ENCODE measurements around the gene P3R3URF.

The P3R3URF gene

DNA sequence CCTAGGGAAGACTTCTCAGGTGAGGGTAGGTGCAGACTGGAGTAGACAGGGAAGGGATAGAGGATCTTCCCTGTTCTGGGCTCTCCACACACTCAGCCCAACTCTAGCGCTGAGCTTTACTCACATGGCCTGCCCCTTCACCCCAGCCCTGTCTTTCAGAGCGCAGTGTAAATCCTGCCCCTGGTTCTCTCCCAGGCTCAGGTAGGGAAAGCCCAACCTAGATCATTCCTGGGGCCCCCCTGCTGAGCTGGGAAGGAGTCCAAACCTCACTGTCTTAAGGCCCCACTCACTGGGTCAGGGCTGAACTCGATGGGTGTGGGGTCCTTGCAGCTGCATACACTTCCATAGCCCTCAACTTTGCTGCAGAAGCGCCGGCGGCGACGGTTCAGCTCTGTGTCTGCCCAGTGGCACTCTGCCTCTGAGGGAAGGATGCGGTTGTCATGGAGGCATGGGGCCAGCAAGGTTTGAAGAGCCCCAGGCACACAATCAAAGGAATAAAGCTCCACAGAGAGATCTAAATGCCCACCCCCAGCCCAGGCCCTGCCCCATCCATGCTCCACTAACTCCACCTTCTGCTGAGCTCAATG lies 17.8 kb upstream of the P3R3URF start:
- DNase-seq, result no peak

DNA sequence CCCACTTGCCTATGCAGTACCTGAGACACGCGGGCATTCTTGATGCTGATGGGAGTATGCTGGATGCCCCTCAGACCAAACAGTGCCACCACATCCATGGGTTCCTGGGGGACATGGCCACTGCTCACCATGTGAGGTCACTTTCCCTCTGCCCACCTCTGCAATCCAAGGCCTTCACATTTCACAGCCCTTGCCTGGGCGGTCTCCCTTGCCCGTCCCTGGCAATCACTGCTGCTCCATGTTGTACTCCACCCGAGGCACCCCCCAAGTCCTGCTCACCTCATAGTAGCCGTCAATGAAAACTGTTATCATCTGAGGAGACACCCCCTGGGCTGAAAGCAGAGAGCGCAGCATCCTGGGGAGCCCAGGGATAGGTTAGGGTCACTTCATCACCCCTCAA lies 17.0 kb upstream of the P3R3URF start:
- DNase-seq, result no peak

DNA sequence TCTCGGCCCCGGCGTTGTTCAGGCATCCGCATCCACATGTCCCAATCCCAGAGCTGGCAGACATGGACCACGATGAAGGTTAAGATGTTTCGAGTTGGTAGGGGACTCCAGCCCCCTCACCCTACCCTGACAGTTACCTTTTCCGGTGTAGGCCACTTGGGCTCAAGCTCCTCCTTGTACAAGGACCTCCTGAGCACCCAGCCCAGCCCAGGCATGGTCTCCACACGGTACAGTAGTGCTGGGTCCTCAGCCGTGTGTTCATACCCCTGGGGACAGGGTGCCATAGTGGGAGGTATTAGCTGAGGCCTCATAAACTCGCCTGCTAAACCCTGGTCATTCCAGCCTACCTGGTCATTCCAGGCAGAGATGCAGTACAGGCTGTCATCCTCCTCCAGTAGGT lies 15.9 kb upstream of the P3R3URF start:
- no peak for DNase-seq

DNA sequence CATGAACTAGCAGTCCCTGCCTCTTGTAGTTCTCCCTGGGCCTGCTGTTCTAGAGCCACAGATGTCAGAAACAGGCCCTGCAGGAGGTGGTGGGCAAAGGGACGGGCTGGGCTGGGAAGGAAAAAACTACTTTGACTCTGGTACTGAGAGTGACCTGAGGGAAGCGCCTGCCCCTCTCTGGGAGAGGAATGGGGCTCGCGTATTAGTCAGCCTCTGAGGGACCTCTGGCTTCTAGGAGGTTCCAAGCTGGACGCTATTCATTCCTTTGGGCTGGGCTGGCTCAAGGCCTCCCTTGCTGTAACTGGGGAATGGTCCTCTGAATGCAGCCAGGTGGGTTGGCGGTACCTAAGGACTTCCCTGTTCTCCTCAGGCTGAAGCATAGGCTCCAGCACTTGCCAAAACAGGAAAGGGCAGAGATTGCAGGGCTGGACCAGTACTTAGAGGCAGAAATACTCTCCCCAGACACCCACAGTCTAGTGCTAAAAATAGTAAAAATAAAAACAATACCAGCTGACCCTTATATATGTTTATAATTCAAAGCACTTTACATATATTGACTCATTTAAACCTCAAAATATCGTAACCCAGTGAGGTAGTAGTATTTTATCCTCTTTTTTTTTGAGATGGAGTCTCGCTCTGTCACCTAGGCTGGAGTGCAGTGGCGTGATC lies 14.9 kb upstream of the P3R3URF start:
- DNase-seq, result no peak

DNA sequence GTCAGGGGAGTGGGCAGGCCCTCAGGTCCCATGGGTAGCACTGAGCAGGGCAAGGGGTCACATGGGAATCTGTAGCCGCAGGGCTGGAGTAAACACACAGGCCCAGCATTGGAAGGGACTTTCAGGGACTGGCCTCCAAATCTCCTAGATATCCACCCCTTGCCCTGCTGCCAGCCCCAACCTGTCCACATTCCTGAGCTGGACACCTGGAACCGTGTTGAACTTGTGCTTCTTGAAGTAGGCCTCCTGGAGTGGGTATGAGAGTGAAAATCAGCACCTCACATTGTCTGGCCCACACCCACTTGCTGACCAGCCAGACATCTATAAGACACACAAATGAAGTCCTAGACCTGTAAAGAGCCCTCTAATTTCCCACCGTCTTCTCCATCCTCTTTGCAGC lies 14.3 kb upstream of the P3R3URF start:
- DNase-seq, result no peak

DNA sequence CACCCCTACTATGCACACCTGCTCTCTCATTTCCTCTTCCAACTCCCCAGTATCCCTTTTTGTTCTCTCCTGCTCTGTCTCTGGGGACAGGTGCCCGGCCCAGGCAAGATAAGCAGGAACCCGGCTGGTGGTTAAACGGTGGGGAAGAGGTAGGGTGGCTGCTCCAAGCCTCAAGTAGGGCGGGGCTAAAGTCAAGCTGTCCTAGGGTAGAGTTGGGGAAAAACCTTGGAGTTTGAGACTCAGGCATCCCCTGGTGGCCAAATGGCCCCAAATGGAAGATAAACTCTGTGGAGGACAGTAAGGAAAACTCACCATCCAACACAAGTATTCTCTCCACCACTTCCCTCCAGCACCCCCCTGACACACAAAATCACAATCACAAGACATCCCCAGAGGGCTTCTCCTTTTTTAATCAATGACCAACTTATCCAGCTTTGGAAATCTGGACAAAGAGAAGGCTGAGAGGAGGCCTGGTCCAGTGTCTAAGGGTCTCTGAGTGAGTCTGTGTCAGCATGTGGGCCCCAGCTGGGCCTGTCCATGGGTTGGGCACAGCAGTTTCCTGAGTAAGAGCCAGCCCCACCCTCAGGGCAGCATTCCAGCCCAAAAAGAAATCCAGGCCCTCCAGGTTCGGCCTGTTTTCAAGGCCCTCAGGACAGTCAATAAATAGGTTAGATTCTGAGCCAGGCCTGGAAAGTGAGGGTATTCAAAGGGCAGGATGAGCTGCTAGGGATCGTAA lies 12.2 kb upstream of the P3R3URF start:
- DNase-seq, result no peak

DNA sequence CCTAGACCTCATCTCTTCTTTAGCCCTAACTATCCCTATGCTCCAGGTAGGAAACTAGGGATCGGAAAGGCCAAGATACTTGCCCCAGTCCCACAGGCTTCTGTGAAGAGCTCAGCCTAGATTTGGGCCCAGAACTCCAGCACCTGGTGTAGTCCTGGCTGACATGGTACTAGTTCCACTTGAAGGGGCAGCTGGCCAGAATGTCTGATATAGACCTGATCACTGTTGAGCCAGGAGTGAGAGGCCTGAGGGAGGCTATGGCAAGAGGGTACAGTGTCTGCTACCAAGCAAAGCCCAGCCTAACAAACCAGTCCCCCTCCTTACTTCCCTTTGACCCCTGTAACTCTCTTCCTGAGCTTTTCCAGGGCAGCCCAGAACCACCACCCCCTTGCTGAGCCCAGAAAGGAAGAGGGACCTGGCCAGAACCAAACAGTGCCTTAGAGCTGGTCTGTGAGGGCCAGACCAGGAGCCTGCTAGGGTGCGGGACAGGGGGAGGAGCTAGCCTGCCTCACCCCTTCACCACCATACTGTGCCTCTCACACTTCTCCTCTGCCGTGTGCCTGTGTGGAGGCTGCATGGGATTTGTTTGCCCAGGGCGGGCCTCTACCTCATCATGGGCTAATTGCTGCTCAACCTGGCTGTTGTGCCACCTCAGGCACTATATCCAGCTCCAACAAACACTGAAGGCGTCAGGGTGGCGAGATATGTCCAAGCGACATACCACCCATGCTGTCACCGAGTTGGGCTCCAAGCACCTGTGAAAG lies 11.0 kb upstream of the P3R3URF start:
- DNase-seq, result no peak

DNA sequence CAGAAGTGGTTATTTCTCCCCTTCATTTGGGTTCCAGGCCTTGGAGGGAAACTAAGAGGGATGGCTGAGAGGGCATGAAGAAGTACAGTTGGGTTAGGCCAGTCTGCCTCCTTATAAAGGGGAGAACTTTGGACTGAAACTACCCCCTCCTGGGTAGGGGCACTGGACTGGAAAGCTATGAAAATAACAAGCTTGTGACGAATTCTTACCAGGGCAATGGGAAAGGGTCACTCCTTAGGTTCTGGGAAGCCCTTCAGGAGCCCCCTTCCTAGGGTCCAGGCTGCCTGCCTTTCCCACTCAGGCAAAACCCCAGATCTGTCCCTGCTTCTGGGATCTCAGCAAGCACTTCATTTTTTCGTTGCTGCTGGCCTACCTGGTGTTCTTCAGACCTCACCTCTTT lies 9.8 kb upstream of the P3R3URF start:
- no peak for DNase-seq

DNA sequence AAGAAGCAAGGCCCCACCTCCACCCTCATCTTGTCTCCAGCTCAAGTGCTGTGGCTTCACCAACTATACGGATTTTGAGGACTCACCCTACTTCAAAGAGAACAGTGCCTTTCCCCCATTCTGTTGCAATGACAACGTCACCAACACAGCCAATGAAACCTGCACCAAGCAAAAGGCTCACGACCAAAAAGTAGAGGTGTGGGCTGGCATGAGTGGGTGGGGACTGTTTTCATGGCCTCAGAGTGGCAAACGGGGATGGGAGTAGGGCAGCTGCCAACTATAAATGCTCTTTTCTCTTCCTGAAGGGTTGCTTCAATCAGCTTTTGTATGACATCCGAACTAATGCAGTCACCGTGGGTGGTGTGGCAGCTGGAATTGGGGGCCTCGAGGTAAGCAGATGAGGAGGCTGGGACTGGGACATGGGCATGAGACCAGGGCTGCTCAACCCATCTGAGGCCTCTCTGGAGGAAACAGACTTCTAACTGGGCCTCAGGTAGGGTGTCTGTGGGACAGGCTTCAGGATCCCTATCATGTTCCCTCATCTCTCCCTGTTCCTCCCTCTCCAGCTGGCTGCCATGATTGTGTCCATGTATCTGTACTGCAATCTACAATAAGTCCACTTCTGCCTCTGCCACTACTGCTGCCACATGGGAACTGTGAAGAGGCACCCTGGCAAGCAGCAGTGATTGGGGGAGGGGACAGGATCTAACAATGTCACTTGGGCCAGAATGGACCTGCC lies 8.8 kb upstream of the P3R3URF start:
- no peak for DNase-seq

DNA sequence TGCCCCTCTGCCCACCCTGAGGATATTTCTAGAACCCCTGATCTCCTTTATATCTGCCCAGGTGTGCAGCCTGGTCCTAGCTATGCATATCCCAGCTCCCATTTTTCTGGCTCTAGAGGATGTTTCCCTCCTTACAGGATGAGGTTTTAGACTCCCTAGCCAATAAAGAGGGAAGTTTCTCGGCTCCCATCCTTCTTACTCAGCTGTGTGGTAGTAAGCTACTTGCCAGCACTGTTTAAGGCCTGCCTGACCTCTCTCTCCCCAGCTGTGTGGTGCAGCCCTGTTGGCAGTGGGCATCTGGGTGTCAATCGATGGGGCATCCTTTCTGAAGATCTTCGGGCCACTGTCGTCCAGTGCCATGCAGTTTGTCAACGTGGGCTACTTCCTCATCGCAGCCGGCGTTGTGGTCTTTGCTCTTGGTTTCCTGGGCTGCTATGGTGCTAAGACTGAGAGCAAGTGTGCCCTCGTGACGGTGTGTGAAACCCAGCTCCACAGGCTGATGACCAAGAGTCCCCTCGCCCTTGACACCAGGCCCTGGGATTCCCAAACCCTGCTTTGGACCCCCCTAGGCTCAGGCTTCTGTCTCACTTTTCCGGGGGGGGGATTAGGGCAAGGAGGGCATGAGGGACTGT lies 7.8 kb upstream of the P3R3URF start:
- DNase-seq, result no peak

DNA sequence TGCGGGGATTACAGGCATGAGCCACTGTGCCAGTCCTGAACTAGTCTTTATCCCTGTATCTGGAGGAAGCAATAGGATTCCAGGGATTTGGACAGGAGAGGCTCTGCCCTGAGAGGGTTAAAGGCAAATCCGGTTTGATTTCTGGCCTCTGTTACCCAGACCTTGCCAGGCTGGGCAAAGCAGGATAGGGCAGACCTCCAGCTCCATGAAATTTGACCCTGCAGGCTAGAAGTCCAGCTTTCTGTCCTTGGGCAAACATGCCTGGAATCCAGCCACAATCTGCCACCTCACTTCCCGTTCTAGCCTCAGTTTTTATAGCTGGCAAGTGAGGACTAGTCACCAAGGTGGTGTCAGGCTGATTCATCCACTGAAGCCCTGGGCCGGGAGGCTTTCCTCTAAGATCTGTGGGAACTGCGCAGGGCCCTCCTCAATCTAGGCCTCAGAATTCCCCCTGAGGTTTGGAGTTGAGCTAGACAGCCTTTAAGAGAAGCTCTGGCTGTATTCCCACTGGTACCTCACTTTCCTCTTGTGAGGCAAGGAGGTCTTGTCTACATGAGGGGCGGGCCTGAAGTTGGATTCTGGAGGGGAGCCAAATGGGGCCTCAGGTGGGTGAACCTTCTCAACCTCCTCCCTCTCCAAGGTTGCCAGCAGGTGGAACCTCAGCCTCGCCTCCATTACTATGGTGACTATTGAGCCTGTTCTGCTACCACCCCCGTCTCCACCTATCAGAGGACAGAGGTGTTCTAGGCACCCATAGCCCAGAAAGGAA lies 7.0 kb upstream of the P3R3URF start:
- DNase-seq, result peak; percentile 77

DNA sequence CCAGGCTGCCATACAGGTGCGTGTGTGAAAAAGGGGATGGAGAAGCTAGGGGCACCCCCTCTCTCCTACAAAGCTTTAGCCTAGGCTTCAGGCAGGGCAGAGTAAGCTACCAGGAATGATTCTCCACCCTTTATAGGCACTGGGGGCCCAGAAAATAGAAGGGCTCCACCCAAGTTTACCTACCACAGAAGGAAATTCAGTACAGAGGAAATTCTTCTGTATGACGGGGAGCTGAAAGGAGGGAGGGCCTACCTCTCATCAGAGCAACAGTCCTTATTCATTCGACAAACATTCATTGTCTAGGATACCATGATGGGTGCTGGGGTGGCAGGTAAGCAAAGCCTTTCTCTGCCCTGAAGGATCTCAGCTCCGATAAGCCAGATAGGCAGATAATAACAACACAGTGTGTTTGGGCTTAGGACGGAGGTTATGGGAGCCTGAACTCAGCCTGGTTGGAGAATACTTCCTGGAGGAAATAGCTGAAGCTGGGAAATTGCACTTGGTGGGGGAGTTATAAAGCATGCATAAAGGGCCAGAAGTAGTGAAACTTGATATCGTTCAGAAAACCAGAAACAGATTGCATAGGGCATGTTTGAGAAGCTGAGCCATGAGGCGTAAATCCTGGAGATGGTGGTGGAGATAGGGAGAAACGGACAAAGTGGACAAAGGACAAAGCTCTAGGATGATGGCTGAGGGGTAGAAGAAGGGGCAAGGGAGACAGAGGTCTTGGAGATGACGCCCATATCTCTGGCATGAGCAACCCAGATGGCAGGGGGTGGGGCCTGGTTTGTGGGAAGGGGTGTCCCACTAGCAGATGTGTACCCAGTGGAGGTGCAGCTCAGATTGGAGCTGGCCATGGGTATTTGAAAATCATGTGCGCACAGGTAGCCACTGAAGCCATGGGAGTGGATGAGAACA lies 5.3 kb upstream of the P3R3URF start:
- DNase-seq, result no peak

DNA sequence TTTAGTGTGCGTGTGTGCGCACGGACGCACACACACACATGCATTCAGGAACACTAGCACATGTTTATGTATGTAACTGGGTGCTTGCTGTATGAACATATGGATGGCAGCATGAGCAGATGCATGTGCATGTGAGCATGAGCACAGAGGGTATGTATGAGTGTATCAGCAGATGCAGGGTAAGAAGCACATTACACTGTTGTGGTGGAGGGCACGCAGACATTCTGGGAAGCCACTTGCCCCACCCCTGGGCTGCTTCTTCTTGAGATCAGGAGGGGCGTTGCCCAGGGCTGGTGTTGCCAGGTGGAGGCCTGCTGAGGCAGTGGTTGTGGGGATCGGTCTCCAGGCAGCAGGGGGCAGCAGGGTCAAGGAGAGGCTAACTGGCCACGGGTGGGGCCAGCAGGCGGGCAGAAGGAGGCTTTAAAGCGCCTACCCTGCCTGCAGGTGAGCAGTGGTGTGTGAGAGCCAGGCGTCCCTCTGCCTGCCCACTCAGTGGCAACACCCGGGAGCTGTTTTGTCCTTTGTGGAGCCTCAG lies 3.9 kb upstream of the P3R3URF start:
- DNase-seq, result no peak

DNA sequence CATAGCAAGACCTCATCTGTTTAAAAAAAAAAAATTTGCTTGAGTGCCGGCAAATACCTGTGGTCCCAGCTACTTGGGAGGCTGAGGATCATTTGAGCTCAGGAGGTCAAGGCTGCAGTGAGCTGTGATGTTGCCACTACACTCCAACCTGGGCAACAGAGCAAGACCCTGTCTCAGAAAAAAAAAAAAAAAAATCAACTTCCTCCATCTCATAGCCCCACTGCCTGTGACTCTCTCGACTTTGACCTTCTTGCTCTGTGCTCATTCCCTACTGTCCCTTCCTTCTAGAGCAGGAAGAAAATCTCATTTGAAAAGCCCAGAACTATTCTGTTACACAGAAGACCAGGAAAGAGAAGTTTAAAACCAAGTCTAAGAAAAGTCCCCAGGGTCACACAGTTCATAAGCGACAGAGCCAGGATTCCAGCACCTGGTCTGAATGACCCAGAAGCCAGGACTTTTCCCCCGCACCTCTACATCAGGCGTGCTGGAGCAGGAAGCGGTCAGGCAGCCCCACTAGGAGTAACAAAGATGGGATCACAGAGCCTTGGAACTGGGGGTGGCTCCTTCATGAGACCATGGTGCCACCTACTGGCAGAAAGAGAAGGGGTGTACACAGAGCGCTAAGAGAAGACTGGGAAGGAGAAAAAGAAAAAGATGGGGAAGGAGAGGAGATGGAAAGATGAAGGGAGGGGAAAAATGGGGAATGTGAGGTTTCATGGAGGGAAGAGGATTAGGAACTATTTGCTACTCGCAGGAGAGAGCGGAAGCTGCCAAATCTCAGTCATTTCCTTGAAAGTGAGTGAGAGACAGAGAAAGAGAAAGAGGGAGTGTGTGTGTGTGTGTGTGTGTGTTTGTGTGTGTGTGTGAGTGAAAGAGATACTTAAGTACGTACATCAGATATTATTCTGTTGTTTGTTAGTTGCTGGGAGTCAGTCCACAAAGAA lies 3.1 kb upstream of the P3R3URF start:
- DNase-seq, result peak; percentile 83

DNA sequence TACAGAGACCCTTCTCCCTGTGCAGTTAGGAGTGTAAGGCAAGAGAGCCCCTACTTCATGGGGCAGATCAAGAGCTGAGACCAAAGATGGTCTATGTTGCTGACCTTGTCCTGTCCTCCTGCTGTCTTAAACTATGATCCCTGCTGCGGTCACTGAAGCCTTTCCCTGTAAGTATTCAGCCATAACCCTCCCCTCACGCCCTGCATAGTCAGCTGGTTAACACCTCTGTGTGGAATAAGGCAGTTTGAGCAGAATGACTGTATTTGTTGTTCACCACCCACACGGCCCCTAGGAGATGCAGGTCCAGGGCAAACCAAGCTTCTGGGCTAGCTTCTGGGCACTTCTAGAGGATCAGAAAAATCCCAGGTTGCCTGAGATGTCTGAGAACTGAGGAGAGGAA lies 1.0 kb downstream of the P3R3URF start:
- no peak for DNase-seq

DNA sequence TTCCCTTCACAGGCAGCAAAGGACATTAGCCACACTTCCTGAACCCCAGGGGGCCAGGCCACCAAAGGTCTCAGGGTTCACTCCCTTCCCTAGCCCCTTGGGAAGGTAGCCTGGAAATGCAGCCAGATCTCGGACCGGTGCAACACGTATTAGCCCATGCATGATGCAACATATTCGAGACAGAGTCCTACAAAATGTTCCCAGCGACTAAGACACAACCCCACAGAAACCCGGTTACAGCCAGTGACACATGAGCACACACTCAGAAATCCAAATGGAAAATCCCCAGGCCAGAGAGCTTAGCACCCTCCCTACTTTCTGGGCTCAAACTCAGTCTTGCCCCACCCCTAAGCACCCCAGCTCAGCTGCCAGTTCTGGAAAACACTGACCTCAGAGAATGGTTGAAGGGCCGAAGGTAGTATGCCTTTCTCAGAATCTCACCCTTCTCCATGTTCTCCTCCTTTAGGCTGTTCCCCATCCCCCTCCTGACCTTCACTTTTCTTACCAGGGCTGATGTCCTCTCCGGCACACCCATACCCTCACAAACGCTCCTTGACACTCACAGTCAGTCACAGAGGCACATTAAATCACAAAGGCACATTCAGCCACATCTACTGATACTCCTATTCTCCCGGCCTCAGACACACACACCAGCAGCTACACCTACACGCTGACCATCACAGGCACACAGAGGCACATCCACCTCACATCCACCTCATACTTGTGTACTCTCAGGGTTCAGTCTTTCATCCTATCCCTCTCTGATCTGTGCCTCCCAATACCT lies 1.6 kb downstream of the P3R3URF start, which contains the start of gene TSPAN1:
Gene TSPAN1 (plus strand): TSS at position 640 of the 784 bp plus-strand sequence. CDS start 6,021 bp downstream, outside the sequence.
- no peak for DNase-seq

DNA sequence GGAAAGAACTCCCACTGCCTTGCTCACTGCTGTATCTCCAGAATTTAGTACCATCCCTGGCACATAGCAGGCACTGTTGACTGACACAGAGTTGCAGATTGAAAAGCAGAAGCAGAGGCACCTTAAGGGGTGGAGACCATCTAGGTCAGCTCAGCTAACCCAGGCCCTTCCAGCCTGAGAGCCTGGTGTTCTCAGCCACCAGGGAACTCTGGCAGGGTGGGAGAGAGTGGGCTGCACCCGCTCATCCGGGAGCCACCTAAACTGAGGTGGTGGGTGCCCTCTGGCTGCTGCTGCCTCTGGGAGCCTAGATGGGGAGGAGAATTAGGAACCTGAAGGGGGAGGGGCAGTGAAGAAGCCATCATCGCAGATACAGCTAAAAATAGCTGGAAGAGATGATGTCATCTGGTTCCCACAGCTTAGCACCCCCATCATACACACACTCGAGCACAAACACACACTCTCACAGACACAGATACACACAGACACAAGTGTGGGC lies 2.9 kb downstream of the P3R3URF start:
- no peak for DNase-seq

DNA sequence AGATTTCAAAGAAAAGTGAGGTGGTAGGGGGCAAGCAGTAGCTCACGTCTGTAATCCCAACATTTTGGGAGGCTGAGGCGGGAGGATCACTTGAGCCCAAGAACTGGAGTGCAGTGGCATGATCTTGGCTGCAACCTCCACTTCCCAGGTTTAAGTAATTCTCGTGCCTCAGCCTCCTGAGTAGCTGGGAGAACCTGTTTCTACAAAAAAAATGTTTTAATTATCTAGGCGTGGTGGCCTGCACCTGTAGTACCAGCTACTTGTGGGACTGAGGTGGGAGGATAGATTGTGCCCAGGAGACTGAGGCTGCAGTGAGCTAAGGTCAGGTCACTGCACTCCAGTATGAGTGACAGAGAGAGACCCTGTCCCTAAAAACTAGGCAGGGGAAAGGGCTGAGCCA lies 4.0 kb downstream of the P3R3URF start:
- DNase-seq, result no peak

Data from right forelimb (tissue), 1 donor.